AG04449 (cell line): Measurements from ENCODE around the gene HES2.
A peak's percentile ranks its signal among the peaks of the same experiment; 100 is the strongest.
"Not testable (repeated sequence)": the region's sequence is repeated elsewhere in the genome, so short reads cannot be mapped to it uniquely, and the experiment has no call there.

Experiments used
- CTCF ChIA-PET: fragments of 350-600 bp; formaldehyde crosslinking; extraction: SDS; loops from one replicate; lab custom pipeline; 2021; ENCODE audit warnings: antibody characterized with exemption; lab: Yijun Ruan, JAX
- POLR2A ChIA-PET: fragments of 400-600, 350-600 bp; formaldehyde crosslinking; extraction: SDS; loops from one replicate; lab custom pipeline; 2020; ENCODE audit warnings: antibody characterized with exemption, inconsistent platforms; lab: Yijun Ruan, JAX
- DNase-seq: peaks from one replicate; pipeline ENCODE4 v3.0.0-alpha.2; 2010; ENCODE audit warnings: low read depth, low spot score
- H3K4me3 ChIP-seq: 2 replicates; pipeline ENCODE4 v1.5.1; 2011; ENCODE audit warnings: low read depth, mild to moderate bottlenecking, control low read depth, low read length
- CTCF ChIP-seq: IDR thresholded peaks from one replicate; pipeline ENCODE4 v1.5.1; 2011; ENCODE audit warnings: mild to moderate bottlenecking, moderate library complexity, low read length, control low read depth, inconsistent platforms; ENCODE audit not compliant: insufficient read depth; ENCODE audit errors: missing control alignments

HES2 gene

GRCh38 chr1:6447818-6448748, 28.4 kb upstream of the HES2 start:
- H3K4me3 ChIP-seq, result no peak overlapping the region
- ChIA-PET CTCF (interaction anchor here (0.8 to 5.4 kb wide), 4 partner anchors 9 to 86 kb away, joined by 3 to 38 read pairs (median 8); partner anchors contain the start of gene PLEKHG5), POLR2A (no interaction called here)
- DNase-seq, result no peak
- TF ChIP-seq CTCF, result no peak

- CTCF ChIA-PET, result interaction anchor here (1.1 to 5.4 kb wide), 3 partner anchors 8 to 43 kb away, joined by 4 to 38 read pairs (median 13); partner anchors contain the start of gene PLEKHG5
- POLR2A ChIA-PET, result no interaction called here
These were observed 27.5 kb upstream of the HES2 start for GRCh38 chr1:6447016-6447817.

GRCh38 chr1:6446665-6447015, 26.9 kb upstream of the HES2 start:
- no peak for DNase-seq
- no peak overlapping the region for H3K4me3 ChIP-seq
- TF ChIP-seq CTCF, result no peak
- ChIA-PET POLR2A (no interaction called here), CTCF (interaction anchor here (1.0 to 1.4 kb wide), 4 partner anchors 9 to 200 kb away, joined by 3 to 5 read pairs (median 4); no protein-coding TSS in a partner anchor)

More at GRCh38 chr1:6447016-6447817, 27.5 kb upstream of the HES2 start:
- no peak for TF ChIP-seq CTCF
- no peak overlapping the region for H3K4me3 ChIP-seq
- no peak for DNase-seq

GRCh38 chr1:6445929-6446328, 26.2 kb upstream of the HES2 start:
- CTCF ChIA-PET, result interaction anchor here (1.0 to 1.4 kb wide), 5 partner anchors 11 to 199 kb away, joined by 3 to 5 read pairs (median 3); no protein-coding TSS in a partner anchor
- DNase-seq, POLR2A ChIA-PET, H3K4me3 ChIP-seq: not testable (repeated sequence)

- no peak for DNase-seq
- H3K4me3 ChIP-seq, result no peak overlapping the region
- TF ChIP-seq CTCF, result peak; percentile 68
- CTCF ChIA-PET, result interaction anchor here (0.6 to 1.8 kb wide), 8 partner anchors 11 to 199 kb away, joined by 3 to 4 read pairs (median 3); no protein-coding TSS in a partner anchor
- POLR2A ChIA-PET, result no interaction called here
These were observed 25.5 kb upstream of the HES2 start for GRCh38 chr1:6445062-6445763.

- no peak for DNase-seq
- no peak overlapping the region for H3K4me3 ChIP-seq
- no peak for TF ChIP-seq CTCF
- ChIA-PET POLR2A (no interaction called here), CTCF (interaction anchor here (0.7 to 1.8 kb wide), 4 partner anchors 21 to 79 kb away, joined by 3 to 4 read pairs (median 3); no protein-coding TSS in a partner anchor)
These were observed 24.7 kb upstream of the HES2 start for GRCh38 chr1:6444377-6444776.
